ENCODE data around the gene RPL9. TPM values are rescaled to one million over a fixed set of nuclear protein-coding genes. Genes with fewer than 3 reads are reported as not detected.

Gene RPL9
- total and polyA plus RNA-seq, 2 of the 13 experiments (the other 11 are each of a cell fraction or from before 2014, with no cell fraction given): 993 to 2,148 TPM

DNA sequence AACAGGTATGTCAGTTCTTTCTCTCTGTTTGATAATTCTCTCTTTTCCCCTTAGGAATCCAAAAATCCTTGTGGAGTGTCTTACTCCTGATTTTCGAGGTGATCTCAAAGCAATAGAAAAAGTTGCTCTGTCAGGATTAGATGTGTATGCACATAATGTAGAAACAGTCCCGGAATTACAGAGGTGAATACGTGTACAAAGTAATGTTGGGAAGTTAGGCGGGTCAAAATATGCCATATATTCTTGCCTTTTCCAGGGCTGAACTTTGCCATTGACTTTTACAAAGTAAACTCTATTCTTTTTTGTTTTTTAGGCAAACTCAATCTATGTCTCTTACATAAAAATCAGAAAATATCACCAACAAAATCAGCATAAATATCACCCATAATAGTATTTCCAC is 8.7 kb upstream of the RPL9 start (continued):
- TF ChIP-seq ZKSCAN8 (CRISPR knock-in tag; IDR thresholded peaks at IDR 0.05; ENCODE audit: borderline replicate concordance) (no peak), JDP2 (CRISPR knock-in tag; IDR thresholded peaks at IDR 0.05; ENCODE audit: borderline replicate concordance) (no peak), ZSCAN25 (CRISPR knock-in tag; IDR thresholded peaks at IDR 0.05) (peak; percentile 95), ASH2L (IDR thresholded peaks at IDR 0.05; ENCODE audit: insufficient read length, low read depth, low read length) (peak; percentile 40), SAP130 (CRISPR knock-in tag; IDR thresholded peaks at IDR 0.05; ENCODE audit: low read depth) (peak; percentile 78), CEBPG (CRISPR knock-in tag; IDR thresholded peaks at IDR 0.05) (peak; percentile 24; the same call in 1 of the 2 replicates), SOX5 (CRISPR knock-in tag; IDR thresholded peaks at IDR 0.05; ENCODE audit: borderline replicate concordance) (peak; percentile 50; the same call in 1 of the 2 replicates), ELF3 (CRISPR knock-in tag; IDR thresholded peaks at IDR 0.05) (peak; percentile 58), TCF7 (IDR thresholded peaks at IDR 0.05; ENCODE audit: low read depth) (no peak), FOXA3 (CRISPR knock-in tag; IDR thresholded peaks at IDR 0.05) (peak; percentile 55; the same call in 1 of the 2 replicates), HMG20A (CRISPR knock-in tag; IDR thresholded peaks at IDR 0.05; ENCODE audit: borderline replicate concordance) (0 out of 2 replicates have a peak, but pooled peaks have one; percentile 26), GATAD2A (CRISPR knock-in tag; IDR thresholded peaks at IDR 0.05) (peak; percentile 27; the same call in 1 of the 2 replicates), NCOA2 (CRISPR knock-in tag; IDR thresholded peaks at IDR 0.05) (0 out of 2 replicates have a peak, but pooled peaks have one; percentile 25), FOXO4 (CRISPR knock-in tag; conservative IDR thresholded peaks at IDR 0.05) (no peak), MAFK (conservative IDR thresholded peaks at IDR 0.05 in 1 of 2, IDR thresholded peaks at IDR 0.05 in 1 of 2; ENCODE audit: low read length in 2 of 2) (0 out of 4 replicates have a peak, but pooled peaks of 1 of the 2 experiments have one; percentile 6), PRDM15 (CRISPR knock-in tag; IDR thresholded peaks at IDR 0.05) (peak; percentile 25; the same call in 1 of the 2 replicates), PAXIP1 (CRISPR knock-in tag; conservative IDR thresholded peaks at IDR 0.05) (peak; percentile 83), MED1 (CRISPR knock-in tag; IDR thresholded peaks at IDR 0.05) (peak; percentile 64), LCORL (IDR thresholded peaks at IDR 0.05) (no peak), LCORL (CRISPR knock-in tag; IDR thresholded peaks at IDR 0.05) (peak; percentile 39; the same call in 1 of the 2 replicates)
- TF ChIP-seq, protein P1, sequence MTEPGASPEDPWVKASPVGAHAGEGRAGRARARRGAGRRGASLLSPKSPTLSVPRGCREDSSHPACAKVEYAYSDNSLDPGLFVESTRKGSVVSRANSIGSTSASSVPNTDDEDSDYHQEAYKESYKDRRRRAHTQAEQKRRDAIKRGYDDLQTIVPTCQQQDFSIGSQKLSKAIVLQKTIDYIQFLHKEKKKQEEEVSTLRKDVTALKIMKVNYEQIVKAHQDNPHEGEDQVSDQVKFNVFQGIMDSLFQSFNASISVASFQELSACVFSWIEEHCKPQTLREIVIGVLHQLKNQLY (CRISPR knock-in tag; IDR thresholded peaks at IDR 0.05): 0 out of 2 replicates have a peak, but pooled peaks have one; percentile 30

All from HepG2 (cell line).